Osteoblast (primary cell): ENCODE measurements around the gene STARD7. TPM values are rescaled to one million over a fixed set of nuclear protein-coding genes. Genes with fewer than 3 reads are reported as not detected.

ENCODE experiments used
- DNase-seq: peaks from one replicate; pipeline ENCODE4 v3.0.0; 2011; ENCODE audit warnings: low spot score, mixed read lengths; ENCODE audit not compliant: insufficient read length; ENCODE audit errors: missing footprints
- H2AFZ ChIP-seq: 2 replicates; pipeline ENCODE4 v1.6.0; 2011; ENCODE audit warnings: mild to moderate bottlenecking, low read length
- H3K27ac ChIP-seq: 2 replicates; pipeline ENCODE4 v1.5.1; 2011; ENCODE audit warnings: mild to moderate bottlenecking, low read depth, low read length, moderate library complexity
- H3K27me3 ChIP-seq: 2 replicates; pipeline ENCODE4 v1.6.0; 2012; ENCODE audit warnings: mild to moderate bottlenecking, control low read depth, inconsistent platforms, low read length, moderate library complexity; ENCODE audit not compliant: insufficient read depth
- H3K36me3 ChIP-seq: 2 replicates; pipeline ENCODE4 v1.5.1; 2011; ENCODE audit warnings: mild to moderate bottlenecking, low read length, control low read depth, moderate library complexity; ENCODE audit not compliant: insufficient read depth
- H3K4me1 ChIP-seq: 2 replicates; pipeline ENCODE4 v1.5.1; 2011; ENCODE audit warnings: mild to moderate bottlenecking, low read length, control low read depth, moderate library complexity; ENCODE audit not compliant: insufficient read depth
- H3K4me2 ChIP-seq: 2 replicates; pipeline ENCODE4 v1.6.0; 2011; ENCODE audit warnings: mild to moderate bottlenecking, low read length; ENCODE audit not compliant: insufficient read depth
- H3K4me3 ChIP-seq: fragments of 200-600 bp; sonication (generic); 3 replicates; pipeline ENCODE4 v1.5.1; 2012; ENCODE audit warnings: mild to moderate bottlenecking, low read length, inconsistent platforms; ENCODE audit not compliant: insufficient read depth
- H3K79me2 ChIP-seq: 2 replicates; pipeline ENCODE4 v1.6.0; 2012; ENCODE audit warnings: mild to moderate bottlenecking, low read length, control low read depth, inconsistent platforms; ENCODE audit not compliant: insufficient read depth
- H3K9me3 ChIP-seq: 2 replicates; pipeline ENCODE4 v1.5.1; 2011; ENCODE audit warnings: low read depth, low read length, control low read depth
- H4K20me1 ChIP-seq: 2 replicates; pipeline ENCODE4 v1.6.0; 2012; ENCODE audit warnings: mild to moderate bottlenecking, low read length, control low read depth; ENCODE audit not compliant: insufficient read depth
- CTCF ChIP-seq: IDR thresholded peaks from 2 replicates; pipeline ENCODE4 v1.5.1; 2011; ENCODE audit warnings: mild to moderate bottlenecking, low read depth, low read length, moderate library complexity; ENCODE audit errors: extremely low read depth
- total RNA-seq: library from RNA; depleted of rRNA; stranded (reverse); fragments of >200 nt; gene quantifications from 2 replicates; pipeline ENCODE4 v1.2.3, GENCODE V29; 2012

Gene STARD7
- total RNA-seq, 1 donor: 163 TPM

GRCh38 chr2:96188821-96189526 lies 19.7 kb downstream of the STARD7 start:
- Histone ChIP-seq H3K4me2 (no peak overlapping the region), H3K27me3 (no peaks in the 10 kb centered on the region), H3K79me2 (peaks cover 31% of the 10 kb centered on the region), H3K4me1 (peaks cover 16% of the 10 kb centered on the region), H3K4me3 (no peak overlapping the region), H3K27ac (no peak overlapping the region), H3K9me3 (no peaks in the 10 kb centered on the region), H3K36me3 (peaks cover 79% of the 10 kb centered on the region), H2AFZ (no peak overlapping the region), H4K20me1 (peaks cover 19% of the 10 kb centered on the region)
- no peak for DNase-seq
- no peak for TF ChIP-seq CTCF

GRCh38 chr2:96186562-96186961 lies 22.1 kb downstream of the STARD7 start:
- H2AFZ ChIP-seq: no peak overlapping the region
- H3K4me2 ChIP-seq: no peak overlapping the region
- H3K36me3 ChIP-seq: peaks cover 57% of the 10 kb centered on the region
- DNase-seq: no peak
- no peak overlapping the region for H3K4me3 ChIP-seq
- no peaks in the 10 kb centered on the region for H3K9me3 ChIP-seq
- peaks cover 19% of the 10 kb centered on the region for H4K20me1 ChIP-seq
- no peak for TF ChIP-seq CTCF
- peak overlapping the region; percentile 26 for H3K27ac ChIP-seq
- peaks cover 8% of the 10 kb centered on the region for H3K79me2 ChIP-seq
- H3K4me1 ChIP-seq: peaks cover 16% of the 10 kb centered on the region
- H3K27me3 ChIP-seq: no peaks in the 10 kb centered on the region

GRCh38 chr2:96185516-96185915 lies 23.1 kb downstream of the STARD7 start:
- H3K36me3 ChIP-seq: peaks cover 46% of the 10 kb centered on the region

More at GRCh38 chr2:96185516-96185915, 23.1 kb downstream of the STARD7 start:
- DNase-seq: no peak
- H3K27ac ChIP-seq: no peak overlapping the region
- no peaks in the 10 kb centered on the region for H3K27me3 ChIP-seq
- no peaks in the 10 kb centered on the region for H3K9me3 ChIP-seq
- no peak overlapping the region for H3K4me3 ChIP-seq
- no peak for TF ChIP-seq CTCF
- peaks cover 19% of the 10 kb centered on the region for H4K20me1 ChIP-seq
- peaks cover 16% of the 10 kb centered on the region for H3K4me1 ChIP-seq
- peaks cover 3% of the 10 kb centered on the region for H3K79me2 ChIP-seq
- no peak overlapping the region for H3K4me2 ChIP-seq
- no peak overlapping the region for H2AFZ ChIP-seq
